GM06990 (cell line): ENCODE measurements around the gene UTS2R.
"Not testable (repeated sequence)": the region's sequence is repeated elsewhere in the genome, so short reads cannot be mapped to it uniquely, and the experiment has no call there.

Experiments
- DNase-seq: peaks from one replicate; pipeline ENCODE4 v3.0.0-alpha.2; 2011; ENCODE audit not compliant: insufficient read length; ENCODE audit errors: extremely low read depth
- H3K27me3 ChIP-seq: replicated peaks from 2 replicates; pipeline ENCODE4 v1.6.0; 2011; ENCODE audit warnings: low read length; ENCODE audit not compliant: control insufficient read depth, insufficient read depth
- H3K36me3 ChIP-seq: 2 replicates; pipeline ENCODE4 v1.5.1; 2011; ENCODE audit warnings: low read length; ENCODE audit not compliant: control insufficient read depth, insufficient read depth
- H3K4me3 ChIP-seq: replicated peaks from 2 replicates; pipeline ENCODE4 v1.5.1; 2011; ENCODE audit warnings: low read depth, mild to moderate bottlenecking, control low read depth, low read length
- TF ChIP-seq, protein P1 (sequence below): IDR thresholded peaks from 2 replicates; pipeline ENCODE4 v1.5.1; 2011; ENCODE audit warnings: low read length, control low read depth, mild to moderate bottlenecking, inconsistent platforms; ENCODE audit not compliant: insufficient read depth, poor library complexity, severe bottlenecking

Gene UTS2R

DNA sequence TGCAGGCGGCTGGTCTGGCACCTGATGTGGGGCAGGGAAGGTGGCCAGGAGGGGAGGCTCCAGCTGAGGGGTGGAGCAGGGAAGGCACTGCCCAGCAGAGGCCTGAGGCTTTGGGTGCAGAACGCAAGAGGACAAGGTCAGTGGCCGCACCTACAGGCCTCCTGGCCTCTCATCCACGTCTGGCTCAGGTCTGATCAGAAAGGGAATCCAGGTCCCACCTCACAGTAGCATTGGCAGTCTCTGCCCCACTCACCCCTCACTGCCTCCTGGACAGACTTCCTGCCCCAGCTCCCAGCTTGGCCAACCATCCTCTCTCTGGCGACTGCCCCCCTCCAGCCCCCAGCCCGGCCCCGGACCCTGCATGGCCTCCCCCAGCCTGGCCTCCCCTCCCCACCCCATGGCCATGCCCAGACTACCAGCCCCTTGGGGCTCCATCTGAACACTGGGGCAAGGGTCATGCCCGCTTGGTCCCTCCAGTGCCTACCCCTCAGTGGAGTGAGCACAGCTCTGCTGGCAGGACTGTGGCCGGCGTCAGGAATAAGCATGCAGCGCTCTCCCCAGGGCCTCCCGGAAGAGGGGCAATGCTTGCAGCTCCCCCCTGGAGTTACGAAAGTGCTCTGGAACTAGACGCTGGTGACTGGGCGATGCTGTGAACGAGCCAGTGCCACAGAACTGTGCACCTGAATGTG is 4.6 kb downstream of the UTS2R start:
- no peak overlapping the region for H3K4me3 ChIP-seq
- no peaks in the 10 kb centered on the region; the same call in none of the 2 replicates for H3K27me3 ChIP-seq
- no peak for DNase-seq
- TF ChIP-seq, protein P1, sequence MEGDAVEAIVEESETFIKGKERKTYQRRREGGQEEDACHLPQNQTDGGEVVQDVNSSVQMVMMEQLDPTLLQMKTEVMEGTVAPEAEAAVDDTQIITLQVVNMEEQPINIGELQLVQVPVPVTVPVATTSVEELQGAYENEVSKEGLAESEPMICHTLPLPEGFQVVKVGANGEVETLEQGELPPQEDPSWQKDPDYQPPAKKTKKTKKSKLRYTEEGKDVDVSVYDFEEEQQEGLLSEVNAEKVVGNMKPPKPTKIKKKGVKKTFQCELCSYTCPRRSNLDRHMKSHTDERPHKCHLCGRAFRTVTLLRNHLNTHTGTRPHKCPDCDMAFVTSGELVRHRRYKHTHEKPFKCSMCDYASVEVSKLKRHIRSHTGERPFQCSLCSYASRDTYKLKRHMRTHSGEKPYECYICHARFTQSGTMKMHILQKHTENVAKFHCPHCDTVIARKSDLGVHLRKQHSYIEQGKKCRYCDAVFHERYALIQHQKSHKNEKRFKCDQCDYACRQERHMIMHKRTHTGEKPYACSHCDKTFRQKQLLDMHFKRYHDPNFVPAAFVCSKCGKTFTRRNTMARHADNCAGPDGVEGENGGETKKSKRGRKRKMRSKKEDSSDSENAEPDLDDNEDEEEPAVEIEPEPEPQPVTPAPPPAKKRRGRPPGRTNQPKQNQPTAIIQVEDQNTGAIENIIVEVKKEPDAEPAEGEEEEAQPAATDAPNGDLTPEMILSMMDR = no peak
- H3K36me3 ChIP-seq = no peaks in the 10 kb centered on the region

DNA sequence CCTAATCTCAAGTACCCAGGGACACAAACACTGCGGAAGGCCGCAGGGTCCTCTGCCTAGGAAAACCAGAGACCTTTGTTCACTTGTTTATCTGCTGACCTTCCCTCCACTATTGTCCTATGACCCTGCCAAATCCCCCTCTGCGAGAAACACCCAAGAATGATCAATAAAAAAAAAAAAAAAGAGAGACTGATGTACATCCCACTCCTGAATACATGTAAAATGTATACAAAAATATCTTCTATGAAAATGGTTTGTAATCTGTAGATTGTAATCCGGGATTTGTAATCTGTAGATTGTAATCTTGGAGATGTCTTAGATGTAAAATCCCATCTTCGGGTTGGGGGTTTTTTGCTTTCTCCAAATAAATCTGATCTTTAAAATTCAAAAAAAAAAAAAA is 5.7 kb downstream of the UTS2R start:
- H3K27me3 ChIP-seq, DNase-seq, H3K36me3 ChIP-seq, H3K4me3 ChIP-seq: not testable (repeated sequence)

DNA sequence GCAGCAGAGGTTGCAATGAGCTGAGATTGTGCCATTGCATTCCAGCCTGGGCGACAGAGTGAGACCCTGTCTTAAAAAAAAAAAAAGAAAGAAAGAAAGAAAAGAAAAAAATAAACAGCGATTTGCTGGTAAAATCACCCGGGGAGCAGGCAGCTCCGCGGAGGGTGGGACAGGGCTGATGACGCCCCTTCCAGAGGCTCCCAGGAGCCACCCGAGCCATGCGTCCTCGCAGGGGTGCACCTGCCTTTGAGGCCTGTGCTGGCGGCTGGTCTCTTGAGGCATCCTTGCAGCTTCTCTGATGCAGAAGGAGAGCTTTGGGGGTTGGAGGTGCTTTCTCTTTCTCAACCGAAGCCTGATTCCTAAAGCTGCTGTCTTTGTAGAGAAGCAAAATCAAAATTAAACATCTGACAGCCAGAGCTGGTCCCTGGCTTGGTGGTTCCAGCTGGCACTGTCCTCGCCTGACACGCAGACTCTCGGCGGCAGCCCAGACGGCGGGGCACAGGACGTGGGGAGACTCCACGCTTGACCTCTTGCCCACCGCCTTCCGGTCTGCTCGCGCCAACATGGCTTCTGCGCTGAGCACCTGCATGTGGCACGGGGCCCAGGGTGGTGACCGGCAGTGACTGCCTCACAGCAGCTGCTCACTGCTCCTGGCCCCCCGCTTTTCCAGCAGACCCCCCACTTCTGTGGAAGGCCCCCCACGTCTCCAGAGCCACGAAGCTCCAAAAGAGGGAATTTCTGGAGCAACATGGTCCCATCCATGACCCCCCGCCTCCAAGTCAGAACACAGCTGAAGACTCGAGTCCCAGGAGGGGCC is 6.6 kb downstream of the UTS2R start:
- Histone ChIP-seq H3K4me3 (no peak overlapping the region), H3K27me3 (no peaks in the 10 kb centered on the region; the same call in 1 of the 2 replicates), H3K36me3 (no peaks in the 10 kb centered on the region)
- no peak for DNase-seq
- TF ChIP-seq, protein P1 = no peak

DNA sequence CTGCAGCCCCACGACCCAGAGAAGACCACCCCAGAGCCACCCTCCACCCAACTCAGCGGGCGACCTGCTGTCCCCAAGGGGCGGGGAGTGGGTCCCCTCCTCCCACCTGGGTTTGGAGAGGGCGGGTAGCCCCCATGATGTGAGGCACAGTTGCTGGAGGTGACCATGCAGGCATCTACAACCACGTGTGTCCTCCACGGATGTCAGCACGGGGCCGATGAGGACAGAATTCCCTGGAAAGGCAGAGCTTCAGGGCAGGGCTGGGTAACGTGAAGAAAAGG is 7.1 kb downstream of the UTS2R start:
- Histone ChIP-seq H3K27me3 (no peaks in the 10 kb centered on the region; the same call in 1 of the 2 replicates), H3K4me3 (no peak overlapping the region)
- TF ChIP-seq, protein P1 = no peak

DNA sequence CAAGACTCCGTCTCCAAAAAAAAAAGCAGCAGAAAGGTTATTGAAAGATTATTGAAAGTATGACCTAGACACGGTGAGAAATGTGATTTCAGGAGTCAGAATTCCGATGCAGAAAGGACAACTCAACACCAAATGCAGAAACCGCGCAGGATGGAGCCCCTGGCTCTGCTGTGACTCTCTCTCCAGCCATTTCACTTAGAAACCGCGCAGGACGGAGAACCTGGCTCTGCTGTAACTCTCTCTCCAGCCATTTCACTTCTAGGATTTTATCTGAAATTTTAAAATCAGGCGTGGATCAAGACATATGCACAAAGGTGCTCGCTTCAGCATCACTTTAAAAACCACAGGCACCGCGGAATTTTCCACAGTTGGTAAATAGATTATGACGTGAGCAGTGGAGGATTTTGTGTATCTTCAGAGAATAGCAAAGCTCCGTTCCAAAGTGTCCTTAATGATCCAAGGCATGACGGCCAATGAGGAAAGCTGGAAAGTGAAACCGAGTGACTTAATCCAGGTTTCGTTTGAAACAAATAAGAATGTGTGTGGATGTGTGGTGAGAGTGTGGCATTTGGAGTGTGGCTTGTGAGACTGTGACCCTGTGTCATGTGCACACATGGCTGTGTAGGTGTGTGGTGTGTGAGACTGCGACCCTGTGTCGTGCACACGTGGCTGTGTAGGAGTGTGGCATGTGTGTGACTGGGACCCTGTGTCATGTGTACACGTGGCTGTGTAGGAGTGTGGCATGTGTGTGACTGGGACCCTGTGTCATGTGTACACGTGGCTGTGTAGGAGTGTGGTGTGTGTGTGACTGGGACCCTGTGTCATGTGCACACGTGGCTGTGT is 9.5 kb downstream of the UTS2R start:
- TF ChIP-seq, protein P1 = no peak
- Histone ChIP-seq H3K27me3 (no peaks in the 10 kb centered on the region; the same call in 1 of the 2 replicates), H3K4me3 (no peak overlapping the region), H3K36me3 (no peaks in the 10 kb centered on the region)
- no peak for DNase-seq

More for the DNA sequence above, 7.1 kb downstream of the UTS2R start:
- no peaks in the 10 kb centered on the region for H3K36me3 ChIP-seq
- no peak for DNase-seq

DNA sequence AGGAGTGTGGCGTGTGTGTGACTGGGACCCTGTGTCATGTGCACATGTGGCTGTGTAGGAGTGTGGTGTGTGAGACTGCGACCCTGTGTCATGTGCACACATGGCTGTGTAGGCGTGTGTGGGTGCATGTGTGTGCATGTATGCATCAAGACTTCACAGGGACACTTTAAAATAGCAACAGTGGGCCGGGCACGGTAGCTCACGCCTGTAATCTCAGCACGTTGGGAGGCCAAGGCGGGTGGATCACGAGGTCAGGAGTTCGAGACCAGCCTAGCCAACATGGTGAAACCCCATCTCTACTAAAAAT is 10.1 kb downstream of the UTS2R start:
- H3K27me3 ChIP-seq, DNase-seq, H3K36me3 ChIP-seq, H3K4me3 ChIP-seq: not testable (repeated sequence)

DNA sequence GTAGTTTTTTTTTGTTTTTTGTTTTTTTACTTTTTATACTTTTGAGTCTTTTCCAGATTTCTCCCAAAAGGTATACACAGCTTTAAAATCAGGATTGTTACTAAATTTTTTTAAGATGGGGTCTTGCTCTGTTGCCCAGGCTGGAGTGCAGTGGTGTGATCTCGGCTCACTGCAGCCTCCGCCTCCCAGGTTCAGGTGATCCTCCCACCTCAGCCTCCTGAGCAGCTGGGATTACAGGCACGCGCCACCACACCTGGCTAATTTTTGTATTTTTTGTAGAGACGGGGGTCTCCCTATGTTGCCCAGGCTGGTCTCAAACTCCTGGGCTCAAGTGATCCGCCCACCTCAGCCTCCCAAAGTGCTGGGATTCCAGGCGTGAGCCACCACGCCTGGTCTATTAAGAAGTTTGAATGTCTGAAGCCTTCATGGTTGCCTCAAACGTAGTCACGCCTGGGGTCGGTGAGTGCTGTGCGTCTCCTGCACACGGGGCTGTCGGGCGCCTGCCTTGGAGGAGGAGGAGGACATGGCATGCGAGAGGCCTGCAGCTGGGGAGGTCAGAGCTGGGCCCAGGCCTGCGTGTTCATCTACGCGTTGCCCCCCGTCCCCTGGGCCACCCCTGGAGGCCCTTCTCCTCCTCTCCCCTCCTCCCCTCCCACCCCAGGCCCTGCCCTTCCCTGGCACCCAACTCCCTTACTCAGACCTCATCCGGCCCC is 10.8 kb downstream of the UTS2R start:
- DNase-seq, H3K36me3 ChIP-seq, H3K27me3 ChIP-seq: not testable (repeated sequence)

More for the DNA sequence above, 10.8 kb downstream of the UTS2R start:
- H3K4me3 ChIP-seq = not testable (repeated sequence)
